Ishikawa (cell line): ENCODE data around the gene MAP3K7.

Experiments used
- CEBPB ChIP-seq: IDR thresholded peaks from 2 replicates; pipeline ENCODE4 v1.6.1; 2012
- NFIC ChIP-seq: IDR thresholded peaks from 2 replicates; pipeline ENCODE4 v1.6.1; 2012
- RAD21 ChIP-seq: IDR thresholded peaks from 2 replicates; pipeline ENCODE4 v1.6.1; 2012; ENCODE audit warnings: low read depth
- TAF1 ChIP-seq: IDR thresholded peaks from 2 replicates; pipeline ENCODE4 v1.6.1; 2012; ENCODE audit warnings: low read depth, mild to moderate bottlenecking

DNA sequence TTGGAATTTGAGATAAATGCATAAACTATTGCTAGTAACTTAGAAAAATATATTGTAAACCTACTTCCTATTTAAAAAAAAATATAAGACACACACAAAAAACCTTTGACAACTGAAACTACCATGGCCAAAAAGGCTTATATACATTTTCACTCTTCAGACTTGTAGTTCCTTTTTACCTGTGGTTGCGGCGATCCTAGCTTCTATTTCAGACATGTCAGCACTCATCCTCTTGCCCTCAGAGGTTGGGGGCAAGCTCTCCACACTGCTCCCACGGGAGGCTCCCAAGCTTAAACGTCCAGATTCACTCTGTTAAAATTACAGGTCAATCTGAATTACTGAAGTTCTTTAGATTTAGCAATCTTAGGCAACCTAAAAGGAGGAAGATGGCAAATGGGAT lies 39.8 kb downstream of the MAP3K7 start:
- no peak for TF ChIP-seq TAF1
- no peak for TF ChIP-seq CEBPB
- no peak for TF ChIP-seq NFIC
- TF ChIP-seq RAD21 = no peak
